Erythroblast (primary cell): ENCODE measurements around the gene SLAMF1.
A peak's percentile ranks its signal among the peaks of the same experiment; 100 is the strongest.

Source experiments
- DNase-seq, 2 experiments: peaks; one replicate each; lab custom pipeline; 2025; lab: John Stamatoyannopoulos, UW
- GATA1 ChIP-seq: IDR thresholded peaks from 2 replicates; pipeline ENCODE4 v1.6.1; 2011; ENCODE audit warnings: low read depth, mild to moderate bottlenecking, control low read depth, low read length, moderate library complexity
- POLR2A ChIP-seq: IDR thresholded peaks from 2 replicates; pipeline ENCODE4 v1.6.1; 2011; ENCODE audit warnings: mild to moderate bottlenecking, low read length

Gene SLAMF1

DNA sequence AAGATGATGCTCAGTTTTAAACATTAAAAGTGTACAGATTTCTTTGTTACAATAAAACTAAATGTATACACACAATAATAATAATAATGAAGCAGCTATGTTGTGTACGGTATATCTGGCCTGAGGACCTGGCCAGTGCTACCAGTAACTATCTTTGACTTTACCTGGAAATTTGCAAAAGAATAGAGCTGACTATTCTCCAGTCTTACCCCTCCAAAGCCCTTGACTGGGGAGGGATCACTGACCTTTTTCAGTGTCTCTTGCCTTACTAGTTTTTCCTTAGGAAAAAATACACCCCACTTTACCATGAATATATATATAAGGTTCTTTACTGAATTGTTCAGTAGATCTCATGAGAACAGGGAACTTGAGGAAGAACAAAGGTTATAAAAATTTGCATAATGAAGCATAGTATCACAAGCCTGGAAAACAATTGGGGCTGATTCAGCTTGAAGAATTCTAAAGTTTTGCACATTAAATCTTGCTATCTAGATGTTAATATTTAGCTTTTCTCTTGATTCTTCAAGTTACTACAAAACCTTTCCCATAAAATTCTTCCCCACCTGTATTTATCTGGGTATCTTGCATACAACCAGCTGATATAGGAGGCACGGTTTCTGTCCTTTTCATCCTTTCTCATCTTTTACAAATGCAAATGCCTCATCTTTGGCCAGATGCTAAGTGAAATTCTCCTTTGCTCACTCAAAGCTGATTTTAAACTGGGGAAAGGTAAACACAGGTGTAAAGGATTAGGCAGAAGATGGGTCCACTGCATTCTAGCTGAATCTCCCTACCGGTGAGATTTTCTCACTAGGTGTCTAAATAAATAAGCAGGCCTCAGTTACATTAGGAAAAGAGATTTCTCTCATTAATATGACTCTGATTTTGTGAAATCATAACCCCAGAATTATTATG lies 25.0 kb upstream of the SLAMF1 start:
- no peak for DNase-seq
- no peak for TF ChIP-seq POLR2A
- TF ChIP-seq GATA1 = no peak

DNA sequence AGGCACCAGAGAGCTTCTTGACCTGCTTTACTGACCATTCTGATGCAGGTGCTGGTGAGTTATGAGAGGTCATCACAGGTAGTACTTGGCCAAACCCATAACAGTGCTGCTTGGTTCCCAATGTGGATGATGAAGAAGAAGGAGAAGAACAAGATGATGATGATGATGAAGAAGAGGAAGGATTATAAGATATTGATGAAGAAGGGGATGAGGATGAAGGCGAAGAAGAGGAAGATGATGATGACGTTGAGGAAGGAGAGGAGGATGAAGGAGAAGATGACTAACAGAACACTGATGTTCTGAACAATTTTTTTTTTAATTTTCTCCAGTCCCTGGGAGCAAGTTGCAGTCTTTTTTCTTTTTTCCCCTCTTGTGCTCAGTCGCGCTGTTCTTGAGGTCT lies 23.9 kb upstream of the SLAMF1 start:
- TF ChIP-seq POLR2A (no peak), GATA1 (no peak)
- no peak for DNase-seq

DNA sequence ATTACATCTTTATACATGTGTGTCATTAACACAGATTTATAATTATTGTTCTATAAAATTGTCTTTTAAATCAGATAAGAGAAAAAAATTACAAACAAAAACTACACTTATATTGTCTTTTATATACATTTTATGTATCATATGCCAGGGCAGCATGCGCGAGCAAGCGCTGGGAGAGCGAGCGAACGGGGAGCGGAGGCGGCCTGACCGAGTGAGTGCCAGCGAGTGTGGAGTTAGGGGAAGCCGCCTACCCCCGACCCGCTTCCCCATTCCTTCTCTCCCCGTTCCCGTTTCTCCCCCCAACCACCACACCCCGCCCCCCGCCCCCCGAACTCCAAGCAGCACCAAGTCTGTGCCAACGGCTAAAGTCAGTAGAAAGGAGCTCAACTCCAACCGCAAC lies 23.0 kb upstream of the SLAMF1 start:
- no peak for TF ChIP-seq GATA1
- TF ChIP-seq POLR2A = no peak
- no peak for DNase-seq

- no peak for DNase-seq
- no peak for TF ChIP-seq GATA1
- TF ChIP-seq POLR2A = no peak
Observed at GRCh38 chr1:160669276-160669675, 22.4 kb upstream of the SLAMF1 start.

DNA sequence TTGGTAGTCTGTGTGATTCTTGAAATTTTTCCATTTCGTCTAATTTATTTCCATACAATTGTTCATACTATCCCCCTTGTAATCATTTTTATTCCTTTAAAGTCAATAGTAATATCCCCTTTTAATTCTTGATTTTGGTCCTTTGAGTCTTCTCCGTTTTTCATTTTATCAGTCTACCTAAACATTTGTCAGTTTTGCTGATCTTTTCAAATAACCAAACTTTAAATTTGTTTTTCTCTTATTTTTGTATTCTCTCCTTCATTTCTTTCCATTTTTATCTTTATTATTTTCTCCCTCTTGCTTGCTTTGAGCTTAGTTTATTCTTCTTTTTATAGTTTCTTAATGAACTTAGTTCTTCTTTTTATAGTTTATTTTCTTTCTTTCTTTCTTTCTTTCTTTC lies 21.1 kb upstream of the SLAMF1 start:
- no peak for TF ChIP-seq POLR2A
- TF ChIP-seq GATA1 = no peak
- no peak for DNase-seq

DNA sequence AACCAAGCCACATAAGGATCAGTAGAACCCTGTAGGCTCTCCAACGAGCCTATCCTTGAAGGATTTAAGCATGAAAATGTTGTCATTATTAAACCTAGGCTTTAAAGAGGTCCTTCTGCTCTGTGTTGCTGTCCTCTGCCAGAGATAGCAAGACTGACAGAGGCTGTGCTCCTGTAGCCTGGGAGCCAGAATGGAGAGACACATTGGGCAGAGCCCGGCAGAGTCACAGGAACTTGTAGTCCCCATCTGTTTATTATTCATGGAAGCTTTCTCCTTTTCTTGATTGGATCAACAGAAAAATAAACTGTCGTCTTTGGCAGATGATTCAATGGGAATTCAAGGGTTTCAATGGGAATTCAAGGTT lies 19.2 kb upstream of the SLAMF1 start:
- DNase-seq = no peak
- TF ChIP-seq GATA1 = no peak
- no peak for TF ChIP-seq POLR2A

DNA sequence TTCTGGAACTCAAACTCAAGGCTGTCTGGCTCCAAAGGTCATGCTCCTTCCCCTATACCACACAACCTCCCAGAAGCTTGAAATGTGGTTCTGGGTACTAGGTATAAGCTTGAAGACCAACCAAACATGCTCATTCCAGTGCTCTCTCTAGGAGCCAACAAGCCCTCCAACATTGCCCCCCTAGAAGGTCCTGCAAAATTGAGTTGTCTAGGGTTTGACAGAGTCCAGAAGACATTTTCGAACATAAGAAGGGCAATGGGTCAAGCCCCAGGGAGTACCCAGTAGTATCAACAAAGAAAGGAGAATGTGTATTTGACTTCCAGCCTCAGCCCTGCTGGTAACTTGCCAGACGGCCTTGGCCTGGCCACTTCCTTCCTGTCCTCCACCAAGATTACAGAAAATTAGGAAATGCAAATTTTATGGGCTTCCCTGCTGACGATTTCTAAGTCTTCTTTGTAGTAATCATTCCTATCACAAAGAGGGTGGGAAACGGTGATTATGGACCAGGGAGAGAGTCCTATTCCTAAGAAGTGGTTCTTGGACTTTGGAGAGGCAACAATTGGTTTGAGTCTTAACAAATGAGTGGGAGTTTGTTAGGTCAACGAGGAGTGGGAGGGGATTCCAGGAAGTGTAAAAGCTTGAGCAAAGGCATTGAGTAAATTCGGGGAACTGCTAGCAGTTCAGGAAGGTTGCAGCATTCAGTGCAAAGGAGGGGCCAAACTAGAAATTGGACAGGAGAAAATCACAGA lies 18.7 kb upstream of the SLAMF1 start:
- TF ChIP-seq POLR2A (no peak), GATA1 (no peak)
- no peak for DNase-seq

- TF ChIP-seq POLR2A = no peak
- no peak for TF ChIP-seq GATA1
Observed at GRCh38 chr1:160664573-160665051, 17.8 kb upstream of the SLAMF1 start.

DNA sequence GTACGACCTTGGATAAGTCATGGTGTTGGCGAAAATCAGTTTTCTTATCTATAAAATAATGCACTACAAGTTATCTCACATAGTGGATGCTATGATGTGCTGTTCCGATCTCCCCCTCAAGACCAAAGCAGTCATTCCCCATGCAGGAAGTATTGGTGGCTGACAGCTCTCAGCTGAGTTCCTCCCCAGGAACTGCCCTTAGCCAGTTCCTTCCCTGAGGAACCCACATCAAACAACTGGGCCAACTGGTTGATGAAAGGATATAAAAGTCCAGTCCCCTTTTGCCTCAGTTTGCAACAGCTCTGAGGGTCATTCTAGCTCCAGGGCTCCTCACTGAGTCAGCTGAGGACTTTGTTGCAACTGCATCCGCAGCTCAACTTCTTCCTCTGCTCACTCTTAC lies 16.1 kb upstream of the SLAMF1 start:
- no peak for DNase-seq
- TF ChIP-seq GATA1 = no peak
- no peak for TF ChIP-seq POLR2A

More at GRCh38 chr1:160664573-160665051, 17.8 kb upstream of the SLAMF1 start:
- DNase-seq = no peak

DNA sequence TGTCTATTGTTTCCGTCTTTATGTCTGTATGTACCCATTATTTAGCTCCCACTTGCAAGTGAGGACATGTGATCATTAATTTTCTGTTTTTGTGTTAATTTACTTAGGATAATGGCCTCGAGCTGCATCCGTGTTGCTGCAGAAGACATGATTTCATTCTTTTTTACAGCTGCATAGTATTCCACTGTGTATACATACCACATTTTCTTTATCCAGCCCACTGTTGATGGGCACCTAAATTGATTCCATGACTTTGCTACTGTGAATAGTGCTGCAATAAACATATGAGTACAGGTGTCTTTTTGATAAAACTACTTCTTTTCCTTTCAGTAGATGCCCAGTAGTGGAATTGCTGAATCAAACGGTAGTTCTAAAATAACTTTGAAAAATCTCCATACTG lies 12.7 kb upstream of the SLAMF1 start:
- DNase-seq = no peak
- TF ChIP-seq POLR2A (no peak), GATA1 (no peak)

DNA sequence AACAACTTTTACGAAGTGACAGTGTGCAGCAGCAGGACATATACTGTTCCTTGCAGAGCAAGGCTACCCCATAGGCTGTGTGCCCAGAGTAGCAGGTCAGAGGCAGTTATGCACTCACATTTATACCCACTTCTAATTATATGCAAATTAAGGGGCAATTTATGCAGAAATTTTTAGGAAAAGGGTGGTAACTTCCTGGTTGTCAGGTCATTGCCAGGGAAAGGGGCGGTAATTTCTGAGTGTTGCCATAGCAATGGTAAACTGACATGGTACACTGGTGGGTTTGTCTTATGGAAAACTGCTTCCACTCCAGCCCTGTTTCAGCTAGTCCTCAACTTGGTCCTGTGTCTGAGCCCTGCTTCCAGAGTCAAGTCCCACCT lies 12.0 kb upstream of the SLAMF1 start:
- TF ChIP-seq POLR2A = no peak
- no peak for TF ChIP-seq GATA1
- DNase-seq = no peak

- TF ChIP-seq POLR2A (peak; percentile 10), GATA1 (no peak)
- DNase-seq = peak in 1 of 2 experiments; percentile 7
Observed at GRCh38 chr1:160658162-160658813, 11.4 kb upstream of the SLAMF1 start.

DNA sequence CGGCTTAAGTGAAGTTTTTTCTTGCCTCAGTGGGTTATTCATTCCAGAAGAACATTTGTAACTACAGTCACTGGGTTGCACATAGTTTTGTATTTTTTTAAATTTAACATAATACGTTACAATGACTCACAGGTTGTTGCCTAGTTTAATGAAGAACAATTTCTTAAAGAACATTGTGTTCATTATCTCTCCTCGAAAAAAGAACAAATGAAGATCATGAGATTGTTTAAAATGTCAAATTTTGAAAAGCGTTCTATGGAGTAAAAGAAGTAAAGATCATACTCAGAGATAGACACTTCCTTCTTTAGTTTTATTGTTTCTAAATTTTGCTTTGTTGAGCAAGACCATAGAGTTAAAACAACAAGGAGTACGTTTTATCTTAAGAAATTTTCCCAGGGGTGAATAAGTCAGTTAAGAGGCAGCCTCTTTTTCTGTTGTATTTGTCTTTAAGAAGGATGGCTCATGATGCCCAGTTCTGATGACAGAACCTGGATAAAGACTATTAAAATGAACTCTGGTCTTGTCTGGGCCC lies 10.5 kb upstream of the SLAMF1 start:
- TF ChIP-seq POLR2A = no peak
- no peak for TF ChIP-seq GATA1
- no peak for DNase-seq
